ENCODE results near the gene AP5S1.

AP5S1 gene

GRCh38 chr20:3847429-3847940 lies 27.1 kb downstream of the AP5S1 start:
- peak; percentile 2 for DNase-seq

- DNase-seq, result no peak
Measured at GRCh38 chr20:3848565-3848964, 28.2 kb downstream of the AP5S1 start.

DNA sequence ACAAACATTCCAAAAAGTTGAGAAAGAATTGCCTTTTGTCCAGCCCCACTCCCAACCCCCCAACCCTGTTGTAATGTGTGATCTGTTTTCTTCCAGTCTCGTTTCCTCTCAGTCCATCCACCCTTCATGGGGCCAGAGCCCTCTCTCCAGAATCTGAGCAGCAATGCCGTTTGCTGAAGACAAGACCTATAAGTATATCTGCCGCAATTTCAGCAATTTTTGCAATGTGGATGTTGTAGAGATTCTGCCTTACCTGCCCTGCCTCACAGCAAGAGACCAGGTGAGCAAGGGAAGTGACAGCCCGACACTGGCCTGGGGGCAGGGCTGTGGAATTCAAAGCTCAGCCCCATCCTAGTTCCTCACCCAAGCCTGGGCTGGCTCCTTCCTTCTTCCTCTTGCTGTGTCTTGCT lies 34.1 kb downstream of the AP5S1 start:
- no peak for DNase-seq

DNA sequence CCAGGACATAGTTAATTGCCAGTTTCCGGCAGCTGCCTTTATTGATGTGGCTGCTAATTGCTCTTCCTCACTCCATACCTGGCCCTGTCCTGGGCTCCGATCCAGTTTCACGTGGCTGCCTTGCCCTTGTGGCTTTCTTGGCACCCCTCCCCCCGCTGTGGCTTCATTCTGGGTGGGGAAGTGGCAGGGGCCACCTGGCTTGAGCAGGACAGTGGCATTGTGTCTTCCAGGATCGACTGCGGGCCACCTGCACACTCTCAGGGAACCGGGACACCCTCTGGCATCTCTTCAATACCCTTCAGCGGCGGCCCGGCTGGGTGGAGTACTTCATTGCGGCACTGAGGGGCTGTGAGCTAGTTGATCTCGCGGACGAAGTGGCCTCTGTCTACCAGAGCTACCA lies 37.1 kb downstream of the AP5S1 start:
- peak; percentile 78 for DNase-seq

- no peak for DNase-seq
Measured at GRCh38 chr20:3858689-3859088, 38.3 kb downstream of the AP5S1 start.

- no peak for DNase-seq
Measured at GRCh38 chr20:3861191-3861590, 40.8 kb downstream of the AP5S1 start.

- no peak for DNase-seq
Measured at GRCh38 chr20:3862333-3862732, 42.0 kb downstream of the AP5S1 start.

- no peak for DNase-seq
Measured at GRCh38 chr20:3863317-3863716, 43.0 kb downstream of the AP5S1 start.

- no peak for DNase-seq
Measured at GRCh38 chr20:3864518-3864917, 44.2 kb downstream of the AP5S1 start.

DNA sequence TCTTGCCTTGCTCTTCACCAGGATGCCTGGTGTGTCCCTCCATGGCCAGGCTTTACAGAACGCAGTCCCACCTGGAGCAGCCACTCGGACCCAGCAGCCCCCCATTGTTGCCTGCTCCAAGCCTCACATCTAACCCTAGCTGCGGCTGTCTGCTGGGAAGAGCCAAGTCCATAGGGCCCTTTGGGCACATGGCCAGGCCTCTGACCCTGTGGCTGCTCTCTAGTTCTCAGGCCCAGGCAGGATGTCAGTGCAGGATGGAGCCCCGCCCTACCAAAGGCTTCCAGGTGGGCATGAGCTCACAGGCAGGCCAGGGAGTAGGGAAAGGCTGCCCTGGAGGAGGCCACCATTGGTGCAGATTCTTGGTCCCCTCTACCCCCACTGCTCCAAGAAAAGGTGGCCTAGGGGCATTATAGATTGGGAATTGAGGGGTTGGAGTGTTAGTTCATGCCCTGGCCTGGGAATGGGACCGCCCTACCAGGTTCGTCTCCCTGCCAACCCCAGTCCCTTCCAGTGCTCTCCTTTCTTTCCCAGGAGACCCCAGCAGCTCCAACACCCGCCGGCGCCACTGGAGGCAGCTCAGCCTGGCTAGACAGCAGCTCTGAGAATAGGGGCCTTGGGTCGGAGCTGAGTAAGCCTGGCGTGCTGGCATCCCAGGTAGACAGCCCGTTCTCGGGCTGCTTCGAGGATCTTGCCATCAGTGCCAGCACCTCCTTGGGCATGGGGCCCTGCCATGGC lies 45.0 kb downstream of the AP5S1 start:
- no peak for DNase-seq

DNA sequence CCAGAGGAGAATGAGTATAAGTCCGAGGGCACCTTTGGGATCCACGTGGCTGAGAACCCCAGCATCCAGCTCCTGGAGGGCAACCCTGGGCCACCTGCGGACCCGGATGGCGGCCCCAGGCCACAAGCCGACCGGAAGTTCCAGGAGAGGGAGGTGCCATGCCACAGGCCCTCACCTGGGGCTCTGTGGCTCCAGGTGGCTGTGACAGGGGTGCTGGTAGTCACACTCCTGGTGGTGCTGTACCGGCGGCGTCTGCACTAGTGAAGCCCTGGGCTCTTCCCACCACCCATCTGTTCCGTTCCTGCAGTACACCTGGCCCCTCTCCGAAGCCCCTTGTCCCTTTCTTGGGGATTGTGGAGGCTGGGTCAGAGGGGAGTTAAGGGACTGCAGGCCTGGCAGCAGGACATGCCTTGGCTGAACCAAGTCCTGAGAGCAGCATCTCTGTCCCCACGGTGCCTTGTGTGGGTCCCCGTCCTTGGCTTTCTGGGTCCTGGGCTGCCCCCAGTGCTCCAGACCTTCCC lies 45.6 kb downstream of the AP5S1 start:
- DNase-seq, result no peak

DNA sequence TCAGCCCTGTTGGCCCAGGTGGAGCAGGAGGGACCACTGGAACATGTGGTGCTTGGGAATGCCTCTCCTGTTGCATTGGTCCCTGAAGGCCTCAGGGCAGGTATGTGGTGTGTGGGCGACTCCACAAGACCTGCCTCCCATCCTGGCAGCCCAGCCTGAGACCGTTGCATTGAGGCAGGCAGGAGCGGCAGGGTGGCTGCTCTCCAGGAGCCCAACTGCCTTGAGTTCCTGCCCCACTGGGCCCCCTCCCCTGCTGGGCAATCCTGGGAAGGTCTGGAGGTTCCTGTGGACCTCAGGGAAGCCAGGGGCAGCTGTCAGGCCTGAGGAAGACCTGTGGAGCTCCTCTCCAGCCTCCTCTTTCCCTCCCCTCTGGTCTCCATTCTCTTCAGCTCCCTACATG lies 46.1 kb downstream of the AP5S1 start:
- no peak for DNase-seq

GRCh38 chr20:3867802-3868201 lies 47.5 kb downstream of the AP5S1 start:
- no peak for DNase-seq

DNA sequence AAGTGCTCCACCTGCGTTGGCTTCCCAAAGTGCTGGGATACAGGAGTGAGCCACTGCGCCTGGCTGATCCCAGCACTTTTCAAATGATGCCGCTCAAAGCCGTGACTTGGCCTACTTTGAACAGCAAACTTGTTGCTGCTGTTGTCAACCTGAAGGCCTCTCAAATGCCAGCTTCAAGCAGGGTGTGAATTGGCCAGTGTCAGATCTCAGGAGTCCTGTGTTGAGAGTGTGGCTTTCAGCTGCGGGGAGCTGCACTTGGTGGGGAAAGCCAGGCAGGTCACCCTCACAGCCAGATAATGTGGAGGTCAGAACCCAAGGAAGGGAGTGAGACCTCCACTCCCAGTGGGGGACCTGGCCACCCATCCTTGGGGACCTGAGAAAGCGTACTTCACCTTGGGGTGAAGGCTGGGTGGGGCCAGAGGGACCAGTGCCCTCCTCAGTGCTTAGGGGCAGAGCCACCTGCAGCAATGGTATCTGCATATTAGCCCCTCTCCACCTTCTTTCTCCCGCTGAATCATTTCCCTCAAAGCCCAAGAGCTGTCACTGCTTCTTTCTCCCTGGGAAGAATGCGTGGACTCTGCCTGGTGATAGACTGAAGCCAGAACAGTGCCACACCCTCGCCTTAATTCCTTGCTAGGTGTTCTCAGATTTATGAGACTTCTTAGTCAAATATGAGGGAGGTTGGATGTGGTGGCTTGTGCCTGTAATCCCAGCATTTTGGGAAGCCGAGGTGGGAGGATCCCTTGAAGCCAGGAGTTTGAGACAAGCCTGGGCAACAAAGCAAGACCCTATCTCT lies 49.7 kb downstream of the AP5S1 start:
- no peak for DNase-seq

DNA sequence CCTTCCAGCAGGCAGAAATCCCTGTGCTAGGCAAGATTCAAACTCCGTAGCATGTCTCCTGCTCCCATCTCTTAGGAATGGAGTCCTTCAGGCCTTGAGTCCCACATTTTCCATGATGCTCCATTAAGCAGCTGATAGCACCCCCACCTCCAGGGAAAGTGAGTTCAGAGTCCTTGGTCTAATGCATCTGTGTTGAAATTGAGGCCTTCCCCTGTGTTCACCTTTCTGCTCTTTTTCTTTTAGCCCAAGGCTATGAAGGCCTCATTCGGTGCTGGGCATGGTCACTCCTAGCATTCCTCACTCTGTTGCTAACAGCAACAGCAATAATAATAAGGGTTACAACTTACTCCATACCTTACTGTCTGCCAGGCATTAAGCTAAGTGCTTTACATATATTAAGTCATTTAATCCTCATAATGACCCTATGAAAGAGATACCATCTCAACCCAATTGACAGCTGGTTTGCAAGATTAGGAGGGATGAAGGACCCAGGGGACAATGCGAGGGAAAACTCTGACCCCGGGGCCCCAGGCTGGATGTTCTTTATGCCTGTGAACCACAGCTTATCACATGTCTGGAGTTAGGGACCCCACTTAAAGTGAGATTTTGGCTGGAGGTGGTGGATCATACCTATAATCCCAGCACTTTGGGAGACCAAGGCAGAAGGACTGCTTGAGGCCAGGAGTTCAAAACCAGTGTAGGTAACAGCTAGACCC lies 51.4 kb downstream of the AP5S1 start:
- DNase-seq, result no peak

DNA sequence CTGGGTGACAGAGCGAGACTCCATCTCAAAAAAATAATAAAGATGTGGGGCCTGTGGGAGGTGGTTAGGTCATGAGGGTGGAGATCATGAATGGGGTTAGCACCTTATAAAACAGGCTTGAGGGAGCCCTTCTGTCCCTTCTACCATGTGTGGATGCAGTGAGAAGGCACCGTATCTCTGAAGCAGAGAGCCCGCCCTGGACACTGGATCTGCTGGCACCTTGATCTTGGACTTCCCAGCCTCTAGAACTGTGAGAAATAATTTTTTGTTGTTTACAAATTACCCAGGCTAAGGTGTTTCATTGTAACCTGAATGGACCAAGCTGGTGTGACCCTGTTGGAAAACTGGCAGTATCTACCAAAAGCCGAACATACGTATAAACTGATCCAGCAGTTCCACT lies 53.2 kb downstream of the AP5S1 start:
- DNase-seq, result no peak

GRCh38 chr20:3874194-3874844 lies 54.0 kb downstream of the AP5S1 start:
- no peak for DNase-seq

DNA sequence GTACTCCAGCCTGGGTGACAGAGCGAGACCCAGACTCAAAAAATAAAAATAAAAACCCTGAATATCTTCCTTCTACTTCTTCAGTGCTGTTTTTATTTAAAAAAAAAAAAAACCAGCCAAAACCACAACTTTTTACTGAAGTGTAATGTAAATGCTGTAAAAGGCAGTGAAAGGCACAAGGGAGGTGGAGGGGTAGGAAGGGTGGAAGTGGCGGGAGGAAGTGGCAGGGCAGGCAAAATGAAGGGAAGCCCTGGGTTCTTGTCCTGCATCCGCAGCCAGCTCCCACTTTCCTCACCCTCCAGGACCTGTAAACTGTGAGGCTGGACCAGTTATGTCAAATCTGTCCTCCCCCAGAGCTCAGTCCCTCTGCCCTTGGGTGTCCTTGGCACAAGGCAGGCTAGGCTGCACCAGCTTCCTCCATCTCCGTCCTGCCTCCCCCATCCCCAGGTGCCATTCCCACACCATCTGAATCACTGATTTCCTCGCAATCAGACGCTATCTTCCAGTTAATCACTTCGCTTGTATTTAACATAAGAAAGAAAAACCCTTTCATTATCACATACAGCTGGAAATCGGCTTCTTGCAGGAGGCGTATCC lies 55.1 kb downstream of the AP5S1 start:
- DNase-seq, result no peak

- DNase-seq, result no peak
Measured at GRCh38 chr20:3876000-3876399, 55.7 kb downstream of the AP5S1 start.

- DNase-seq, result no peak
Measured at GRCh38 chr20:3876676-3877075, 56.3 kb downstream of the AP5S1 start.
